ENCODE measurements around the gene ZNF578. TPM values are rescaled to one million over a fixed set of nuclear protein-coding genes. Genes with fewer than 3 reads are reported as not detected.
"Not testable (repeated sequence)": the region's sequence is repeated elsewhere in the genome, so short reads cannot be mapped to it uniquely, and the experiment has no call there.

The ZNF578 gene
- total RNA-seq, 1 experiment from 2014 or later: 0.04 TPM

- H3K27me3 ChIP-seq (ENCODE audit: low read length): no peaks in the 10 kb centered on the region
- DNase-seq: no peak
- no peak overlapping the region for H2AFZ ChIP-seq (ENCODE audit: low read length)
- no peaks in the 10 kb centered on the region; the same call in 1 of the 2 replicates for H3K36me3 ChIP-seq (ENCODE audit: insufficient read depth, low read length)
- H3K4me3 ChIP-seq (ENCODE audit: low read length): no peak overlapping the region
- H3K9ac ChIP-seq (ENCODE audit: low read length): no peak overlapping the region
- no peaks in the 10 kb centered on the region for H3K4me1 ChIP-seq (ENCODE audit: low read length)
- H3K27ac ChIP-seq (ENCODE audit: low read length): no peak overlapping the region
- H3K4me2 ChIP-seq (ENCODE audit: low read depth, low read length, poor library complexity, severe bottlenecking): no peak overlapping the region
- no peaks in the 10 kb centered on the region for H4K20me1 ChIP-seq (ENCODE audit: insufficient read depth, low read depth, low read length)
- no peaks in the 10 kb centered on the region for H3K9me2 ChIP-seq (replicated peaks; ENCODE audit: insufficient read depth, low read length)
- H3K9me3 ChIP-seq (ENCODE audit: low read length): peaks cover 91% of the 10 kb centered on the region
- no peaks in the 10 kb centered on the region for H3K79me2 ChIP-seq (ENCODE audit: low read length)
Measured at GRCh38 chr19:52473655-52474350, 20.4 kb downstream of the ZNF578 start.

DNA sequence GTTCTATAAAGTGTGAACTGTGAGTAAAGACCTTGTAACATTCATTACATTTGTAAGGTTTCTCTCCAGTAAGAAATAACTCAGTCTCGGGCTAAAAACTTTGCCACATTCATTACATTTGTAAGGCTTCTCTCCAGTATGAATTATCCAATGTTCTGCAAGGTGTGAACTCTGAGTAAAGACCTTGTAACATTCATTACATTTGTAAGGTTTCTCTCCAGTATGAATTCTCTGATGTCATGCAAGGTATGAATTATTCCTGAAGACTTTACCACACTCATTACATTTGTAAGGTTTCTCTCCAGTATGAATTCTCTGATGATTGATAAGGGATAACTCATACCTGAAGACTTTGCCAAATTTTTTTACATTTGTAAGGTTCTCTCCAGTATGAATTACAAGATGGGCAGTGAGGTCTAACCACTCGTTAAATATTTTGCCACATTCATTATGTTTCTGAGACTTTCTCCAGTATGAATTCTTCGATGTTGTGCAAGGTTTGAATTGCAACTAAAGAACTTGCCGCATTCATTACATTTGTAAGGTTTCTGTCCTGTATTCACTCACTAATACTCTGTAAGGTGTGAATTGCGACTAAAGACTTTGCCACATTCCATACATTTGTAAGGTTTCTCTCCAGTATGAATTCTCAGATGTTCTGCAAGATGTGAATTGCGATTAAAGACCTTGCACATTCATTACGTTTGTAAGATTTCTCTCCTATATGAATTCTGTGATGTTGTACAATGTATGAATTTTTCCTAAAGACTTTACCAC lies 21.2 kb downstream of the ZNF578 start:
- Histone ChIP-seq H3K9ac (ENCODE audit: low read length) (no peak overlapping the region), H4K20me1 (ENCODE audit: insufficient read depth, low read depth, low read length) (no peaks in the 10 kb centered on the region), H3K4me2 (ENCODE audit: low read depth, low read length, poor library complexity, severe bottlenecking) (no peak overlapping the region), H3K9me2 (replicated peaks; ENCODE audit: insufficient read depth, low read length) (no peaks in the 10 kb centered on the region), H2AFZ (ENCODE audit: low read length) (no peak overlapping the region), H3K4me1 (ENCODE audit: low read length) (no peaks in the 10 kb centered on the region), H3K27me3 (ENCODE audit: low read length) (no peaks in the 10 kb centered on the region), H3K4me3 (ENCODE audit: low read length) (no peak overlapping the region), H3K9me3 (ENCODE audit: low read length) (peaks cover 86% of the 10 kb centered on the region), H3K27ac (ENCODE audit: low read length) (no peak overlapping the region), H3K79me2 (ENCODE audit: low read length) (no peaks in the 10 kb centered on the region), H3K36me3 (ENCODE audit: insufficient read depth, low read length) (no peaks in the 10 kb centered on the region; the same call in 1 of the 2 replicates)
- DNase-seq: no peak

DNA sequence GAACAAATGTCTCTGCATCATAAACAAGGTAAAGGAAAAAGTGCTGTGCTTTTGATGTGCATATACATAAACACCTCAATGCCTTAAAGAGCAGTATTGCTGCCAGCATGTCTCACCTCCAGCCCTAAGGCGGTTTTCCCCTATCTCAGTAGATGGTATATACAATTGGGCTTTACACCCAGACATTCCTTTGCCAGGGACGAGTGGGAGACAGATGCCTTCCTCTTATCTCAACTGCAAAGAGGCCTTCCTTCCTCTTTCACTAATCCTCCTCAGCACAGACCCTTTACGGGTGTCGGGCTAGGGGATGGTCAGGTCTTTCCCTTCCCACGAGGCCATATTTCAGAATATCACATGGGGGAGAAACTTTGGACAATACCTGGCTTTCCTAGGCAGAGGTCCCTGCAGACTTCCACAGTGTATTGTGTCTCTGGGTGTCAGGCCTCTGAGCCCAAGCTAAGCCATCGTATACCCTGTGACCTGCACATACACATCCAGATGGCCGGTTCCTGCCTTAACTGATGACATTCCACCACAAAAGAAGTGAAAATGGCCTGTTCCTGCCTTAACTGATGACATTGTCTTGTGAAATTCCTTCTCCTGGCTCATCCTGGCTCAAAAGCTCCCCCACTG lies 30.9 kb downstream of the ZNF578 start:
- not testable (repeated sequence) for H3K27ac ChIP-seq (ENCODE audit: low read length); H3K4me2 ChIP-seq (ENCODE audit: low read depth, low read length, poor library complexity, severe bottlenecking); H3K36me3 ChIP-seq (ENCODE audit: insufficient read depth, low read length); H3K27me3 ChIP-seq (ENCODE audit: low read length); H3K4me3 ChIP-seq (ENCODE audit: low read length); DNase-seq; H4K20me1 ChIP-seq (ENCODE audit: insufficient read depth, low read depth, low read length); H3K9me2 ChIP-seq (replicated peaks; ENCODE audit: insufficient read depth, low read length); H2AFZ ChIP-seq (ENCODE audit: low read length); H3K79me2 ChIP-seq (ENCODE audit: low read length); H3K4me1 ChIP-seq (ENCODE audit: low read length); H3K9ac ChIP-seq (ENCODE audit: low read length)
- H3K9me3 ChIP-seq (ENCODE audit: low read length): peaks cover 22% of the 10 kb centered on the region

DNA sequence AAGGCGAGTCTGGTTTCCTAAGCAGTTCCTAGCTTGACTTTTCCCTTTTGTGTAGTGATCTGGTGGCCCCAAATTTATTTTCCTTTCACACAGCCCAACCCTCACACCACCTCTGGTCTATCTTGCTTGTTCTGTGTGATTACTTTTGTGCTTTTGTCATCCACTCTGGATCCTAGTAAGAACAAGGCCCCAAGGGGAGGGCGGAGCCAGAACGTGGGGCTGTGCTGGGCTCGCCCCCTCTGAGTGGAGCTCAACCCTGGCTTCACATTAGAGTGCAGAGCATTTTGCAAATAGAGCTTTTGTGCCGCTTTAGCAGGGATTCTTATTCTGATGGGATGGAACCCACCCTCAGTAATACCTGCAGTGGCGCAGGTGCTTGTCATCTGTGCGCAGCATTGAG lies 31.7 kb downstream of the ZNF578 start:
- H2AFZ ChIP-seq (ENCODE audit: low read length); H3K36me3 ChIP-seq (ENCODE audit: insufficient read depth, low read length); DNase-seq; H3K9ac ChIP-seq (ENCODE audit: low read length); H3K4me2 ChIP-seq (ENCODE audit: low read depth, low read length, poor library complexity, severe bottlenecking); H3K4me1 ChIP-seq (ENCODE audit: low read length); H3K27ac ChIP-seq (ENCODE audit: low read length); H3K9me2 ChIP-seq (replicated peaks; ENCODE audit: insufficient read depth, low read length); H3K27me3 ChIP-seq (ENCODE audit: low read length); H3K4me3 ChIP-seq (ENCODE audit: low read length); H3K79me2 ChIP-seq (ENCODE audit: low read length); H4K20me1 ChIP-seq (ENCODE audit: insufficient read depth, low read depth, low read length): not testable (repeated sequence)
- peaks cover 21% of the 10 kb centered on the region for H3K9me3 ChIP-seq (ENCODE audit: low read length)

GRCh38 chr19:52485561-52486240 lies 32.3 kb downstream of the ZNF578 start:
- not testable (repeated sequence) for H3K4me1 ChIP-seq (ENCODE audit: low read length); H3K27me3 ChIP-seq (ENCODE audit: low read length); H3K4me3 ChIP-seq (ENCODE audit: low read length); H3K79me2 ChIP-seq (ENCODE audit: low read length); H2AFZ ChIP-seq (ENCODE audit: low read length); H3K36me3 ChIP-seq (ENCODE audit: insufficient read depth, low read length); H3K9ac ChIP-seq (ENCODE audit: low read length); H4K20me1 ChIP-seq (ENCODE audit: insufficient read depth, low read depth, low read length); H3K27ac ChIP-seq (ENCODE audit: low read length); DNase-seq; H3K4me2 ChIP-seq (ENCODE audit: low read depth, low read length, poor library complexity, severe bottlenecking); H3K9me2 ChIP-seq (replicated peaks; ENCODE audit: insufficient read depth, low read length)
- H3K9me3 ChIP-seq (ENCODE audit: low read length): peaks cover 17% of the 10 kb centered on the region

DNA sequence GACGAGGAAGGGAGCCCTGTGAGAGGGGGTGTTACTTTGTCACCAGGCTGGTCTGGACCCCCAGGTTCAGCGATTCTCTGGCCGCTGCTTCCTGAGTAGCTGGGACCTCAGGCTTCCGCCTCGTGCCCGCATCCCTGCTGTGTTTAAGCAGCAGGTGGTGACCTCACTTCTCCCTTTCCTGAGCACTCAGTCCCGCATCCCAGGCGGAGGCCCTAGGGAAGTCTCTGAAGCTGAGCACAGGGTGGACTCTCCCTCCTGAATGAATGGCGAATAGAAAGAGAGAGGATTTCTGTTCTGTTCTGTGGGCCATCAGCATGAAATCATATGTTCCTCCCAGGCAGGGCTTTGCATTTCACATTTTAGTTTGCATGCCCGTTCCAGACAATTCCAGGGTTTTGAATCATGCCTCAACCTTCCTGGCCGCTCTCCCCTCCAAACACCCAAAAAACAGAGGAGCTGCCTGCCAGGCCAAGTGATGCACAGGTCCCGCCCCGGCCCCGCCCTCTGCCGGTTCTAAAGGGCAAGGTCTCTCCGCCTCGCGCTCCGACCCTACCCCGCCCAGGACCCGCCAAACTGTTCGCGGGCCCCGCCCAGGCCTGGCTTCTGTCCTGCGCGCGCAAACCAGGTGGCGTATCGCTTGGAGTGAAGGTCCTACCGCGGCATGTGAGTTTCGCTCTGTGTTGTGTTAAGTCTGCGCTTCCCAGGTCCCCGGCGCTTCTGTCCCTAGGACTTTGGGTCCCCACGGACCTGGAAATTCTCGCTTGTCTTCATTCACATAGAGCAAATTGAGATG lies 39.0 kb downstream of the ZNF578 start:
- Histone ChIP-seq H3K27me3 (ENCODE audit: low read length) (no peaks in the 10 kb centered on the region), H3K36me3 (ENCODE audit: insufficient read depth, low read length) (no peaks in the 10 kb centered on the region), H3K4me1 (ENCODE audit: low read length) (no peaks in the 10 kb centered on the region), H3K9me2 (replicated peaks; ENCODE audit: insufficient read depth, low read length) (no peaks in the 10 kb centered on the region), H2AFZ (ENCODE audit: low read length) (no peak overlapping the region), H3K9me3 (ENCODE audit: low read length) (peaks cover 8% of the 10 kb centered on the region; the same call in 1 of the 2 replicates), H3K27ac (ENCODE audit: low read length) (no peak overlapping the region), H3K4me3 (ENCODE audit: low read length) (no peak overlapping the region), H3K79me2 (ENCODE audit: low read length) (no peaks in the 10 kb centered on the region), H3K9ac (ENCODE audit: low read length) (no peak overlapping the region), H4K20me1 (ENCODE audit: insufficient read depth, low read depth, low read length) (no peaks in the 10 kb centered on the region), H3K4me2 (ENCODE audit: low read depth, low read length, poor library complexity, severe bottlenecking) (no peak overlapping the region)
- no peak for DNase-seq

DNA sequence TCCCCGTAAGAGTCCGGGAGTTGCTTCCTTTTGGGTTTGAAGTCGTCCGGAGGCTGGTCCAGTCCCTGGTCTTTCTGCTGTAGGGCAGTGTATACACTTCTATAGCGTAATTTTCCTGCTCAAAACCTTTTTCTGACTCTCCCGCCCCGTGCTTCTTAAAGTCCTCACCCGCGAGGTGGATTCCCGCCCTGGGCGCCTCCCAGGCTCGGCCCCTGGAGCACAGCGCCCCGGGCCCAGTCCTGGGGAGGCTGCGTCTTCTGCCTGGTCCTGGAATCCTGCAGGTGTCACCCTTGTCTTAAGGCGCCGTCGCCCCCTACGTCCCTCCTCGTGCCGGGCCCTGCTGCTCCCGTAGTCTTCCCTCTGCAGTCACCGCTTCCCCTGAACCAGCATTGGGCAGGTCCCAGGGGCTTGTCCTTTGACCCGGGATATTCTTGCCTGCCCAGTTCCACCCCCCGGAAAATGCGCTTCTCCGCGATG lies 39.7 kb downstream of the ZNF578 start:
- no peak overlapping the region for H3K4me2 ChIP-seq (ENCODE audit: low read depth, low read length, poor library complexity, severe bottlenecking)
- no peak overlapping the region for H3K4me3 ChIP-seq (ENCODE audit: low read length)
- no peak overlapping the region for H2AFZ ChIP-seq (ENCODE audit: low read length)
- no peaks in the 10 kb centered on the region for H3K36me3 ChIP-seq (ENCODE audit: insufficient read depth, low read length)
- DNase-seq: no peak
- no peaks in the 10 kb centered on the region for H3K27me3 ChIP-seq (ENCODE audit: low read length)
- H4K20me1 ChIP-seq (ENCODE audit: insufficient read depth, low read depth, low read length): no peaks in the 10 kb centered on the region
- no peaks in the 10 kb centered on the region for H3K4me1 ChIP-seq (ENCODE audit: low read length)
- H3K79me2 ChIP-seq (ENCODE audit: low read length): no peaks in the 10 kb centered on the region
- no peak overlapping the region for H3K27ac ChIP-seq (ENCODE audit: low read length)
- H3K9me3 ChIP-seq (ENCODE audit: low read length): peaks cover 8% of the 10 kb centered on the region; the same call in 1 of the 2 replicates
- H3K9ac ChIP-seq (ENCODE audit: low read length): no peak overlapping the region
- H3K9me2 ChIP-seq (replicated peaks; ENCODE audit: insufficient read depth, low read length): no peaks in the 10 kb centered on the region
